Measurements from ENCODE around the gene CELF2. TPM values are rescaled to one million over a fixed set of nuclear protein-coding genes. Genes with fewer than 3 reads are reported as not detected.

CELF2 gene
- total RNA-seq, 1 experiment from 2014 or later = 28.7 TPM

GRCh38 chr10:11154849-11155498, 137.3 kb downstream of the CELF2 start:
- Histone ChIP-seq H3K23ac (ENCODE audit: insufficient read length, low read depth, low read length) (no peak overlapping the region), H3K4me1 (ENCODE audit: insufficient read depth, low read length) (peaks cover 8% of the 10 kb centered on the region; the same call in 1 of the 2 replicates), H4K20me1 (ENCODE audit: control insufficient read depth, insufficient read depth, insufficient read length) (no peaks in the 10 kb centered on the region), H4K8ac (replicated peaks; ENCODE audit: insufficient read length, low read depth, low read length) (no peak overlapping the region), H2BK20ac (ENCODE audit: low read depth, low read length, poor library complexity, severe bottlenecking) (no peak overlapping the region), H2AFZ (ENCODE audit: low read length) (no peak overlapping the region), H3K27ac (ENCODE audit: insufficient read length, low read depth, low read length) (no peak overlapping the region), H3K79me1 (ENCODE audit: insufficient read depth, low read depth, low read length, poor library complexity, severe bottlenecking) (no peaks in the 10 kb centered on the region), H3K79me2 (ENCODE audit: insufficient read depth, low read length) (peaks cover 1% of the 10 kb centered on the region; the same call in 1 of the 2 replicates), H4K91ac (ENCODE audit: insufficient read length, low read depth, low read length) (no peak overlapping the region), H3K56ac (ENCODE audit: insufficient read length, low read depth, low read length) (no peak overlapping the region), H3T11ph (ENCODE audit: low read length) (no peak overlapping the region), H3K18ac (ENCODE audit: insufficient read length, low read depth, low read length) (no peak overlapping the region), H2BK5ac (ENCODE audit: insufficient read length, low read length) (no peak overlapping the region), H3K9me3 (ENCODE audit: control insufficient read depth, low read depth, low read length) (no peaks in the 10 kb centered on the region), H2BK120ac (ENCODE audit: low read depth, low read length, poor library complexity, severe bottlenecking) (no peak overlapping the region), H3K23me2 (ENCODE audit: insufficient read length, low read depth, low read length, poor library complexity, severe bottlenecking) (no peaks in the 10 kb centered on the region), H3K9ac (ENCODE audit: extremely low read depth, insufficient read length, low read length) (no peak overlapping the region), H3K4me2 (ENCODE audit: insufficient read depth, insufficient read length, low read length) (no peak overlapping the region), H4K5ac (ENCODE audit: insufficient read length, low read depth, low read length) (no peak overlapping the region), H2BK15ac (ENCODE audit: low read depth, low read length) (no peak overlapping the region), H3K27me3 (ENCODE audit: insufficient read depth, low read length) (no peaks in the 10 kb centered on the region), H2BK12ac (ENCODE audit: insufficient read length, low read depth, low read length) (no peak overlapping the region), H2AK5ac (ENCODE audit: insufficient read length, low read length) (no peak overlapping the region), H3K4ac (ENCODE audit: low read depth, low read length) (no peak overlapping the region), H3K14ac (ENCODE audit: insufficient read depth, low read length) (peak overlapping the region; percentile 4)
- Mint-ChIP-seq H3K4me1 (peaks cover 58 to 63% of the 10 kb centered on the region in 2 experiments), H3K4me3 (no peak overlapping the region), H3K9me3 (no peaks in the 10 kb centered on the region), H3K27me3 (ENCODE audit: low read depth) (no peaks in the 10 kb centered on the region), H3K36me3 (ENCODE audit: insufficient read depth in 1 of 3, low read depth in 3 of 3) (no peaks in the 10 kb centered on the region), H3K27ac (peak overlapping the region in 2 of 3 experiments; percentile 24 to 55; a peak in 3 of 7 replicates)
- no CpG with 5 or more reads among the region's 11 CpGs for WGBS (ENCODE audit: extremely low coverage, insufficient read length, low lambda C conversion rate)
- no peak for DNase-seq
- TF ChIP-seq CTCF (conservative IDR thresholded peaks at IDR 0.05) = no peak
